GM18520 (cell line): ENCODE data around the gene FAM168A.
"Not testable (repeated sequence)": the region's sequence is repeated elsewhere in the genome, so short reads cannot be mapped to it uniquely, and the experiment has no call there.

Source experiments
- ATAC-seq: cut with Tn5 transposase; IDR thresholded peaks from one replicate; pipeline ENCODE4 v1.9.1; 2021; ENCODE audit not compliant: unreplicated experiment

The FAM168A gene

DNA sequence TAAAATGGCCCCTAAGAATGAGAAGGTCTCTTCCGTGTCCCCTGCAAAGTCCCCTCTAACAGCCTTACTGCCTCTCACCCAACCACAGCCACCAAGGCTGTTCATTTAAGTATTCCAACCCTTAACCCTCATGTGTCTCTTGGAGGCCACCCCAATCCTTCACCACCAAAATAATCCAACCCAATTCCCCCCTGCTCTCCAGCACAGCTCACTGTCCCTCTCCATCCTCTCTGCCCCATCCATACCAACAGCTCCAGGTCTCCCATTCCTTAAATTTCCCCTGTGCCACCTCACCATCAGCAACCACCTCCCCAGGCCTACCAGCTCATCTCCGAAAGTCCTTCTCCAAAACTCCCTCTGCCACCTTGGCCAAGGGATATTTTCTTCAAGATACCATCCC, 1.4 kb downstream of the FAM168A start:
- ATAC-seq: no peak

- ATAC-seq: no peak
These were observed 5.3 kb downstream of the FAM168A start for GRCh38 chr11:73592640-73593039.

DNA sequence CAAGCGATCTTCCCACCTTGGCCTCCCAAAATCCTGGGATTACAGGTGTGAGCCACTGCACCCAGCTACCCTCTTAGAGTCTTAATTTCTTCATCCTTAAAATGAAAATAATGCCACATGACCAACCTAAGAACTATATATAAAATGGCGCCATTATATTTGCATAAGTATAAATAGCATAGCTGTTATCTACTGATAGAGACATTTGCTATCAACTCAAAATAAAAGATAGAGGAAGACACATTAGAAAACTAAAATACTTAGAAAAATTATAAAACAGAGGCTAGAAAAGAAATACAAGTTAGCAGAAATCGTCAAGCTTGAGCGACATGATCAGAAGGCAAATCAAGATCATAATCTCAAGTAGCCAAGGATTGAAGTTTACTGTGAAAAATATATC, 6.2 kb downstream of the FAM168A start:
- ATAC-seq: no peak

- ATAC-seq: no peak
These were observed 6.9 kb downstream of the FAM168A start for GRCh38 chr11:73590991-73591390.

- no peak for ATAC-seq
These were observed 11.1 kb downstream of the FAM168A start for GRCh38 chr11:73586791-73587190.

DNA sequence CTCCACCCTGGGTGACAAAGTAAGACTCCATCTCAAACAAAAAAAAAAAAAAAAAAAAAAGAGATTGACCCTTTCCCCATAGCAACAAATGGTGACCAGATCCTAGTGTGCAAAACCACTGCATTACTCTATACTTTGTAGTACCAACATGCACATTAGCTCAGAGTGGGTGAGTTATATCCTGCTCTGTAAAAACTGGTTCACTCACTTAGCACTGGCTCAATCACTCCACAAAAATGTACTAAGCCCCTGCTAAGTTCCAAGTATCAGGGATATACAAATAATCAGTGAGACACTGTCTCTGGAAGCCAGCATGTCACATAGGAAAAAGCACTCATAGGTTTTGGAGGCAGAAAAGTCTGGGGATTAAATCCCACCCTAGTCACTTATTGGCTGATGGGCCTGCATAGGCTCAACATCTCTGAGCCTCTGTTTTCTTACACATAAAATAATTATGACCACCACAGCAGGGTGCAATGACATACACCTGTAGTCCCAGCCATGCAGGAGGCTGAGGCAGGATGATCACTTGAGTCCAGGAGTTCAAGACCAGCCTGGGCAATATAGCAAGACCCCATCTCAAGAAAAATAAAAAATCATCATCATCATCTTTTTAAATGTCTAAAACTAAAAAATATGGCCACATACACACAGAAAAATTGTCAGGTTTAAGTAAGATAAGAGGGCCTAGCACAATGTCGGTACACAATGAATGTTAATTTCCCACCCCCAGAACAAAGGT, 11.9 kb downstream of the FAM168A start:
- ATAC-seq: no peak

DNA sequence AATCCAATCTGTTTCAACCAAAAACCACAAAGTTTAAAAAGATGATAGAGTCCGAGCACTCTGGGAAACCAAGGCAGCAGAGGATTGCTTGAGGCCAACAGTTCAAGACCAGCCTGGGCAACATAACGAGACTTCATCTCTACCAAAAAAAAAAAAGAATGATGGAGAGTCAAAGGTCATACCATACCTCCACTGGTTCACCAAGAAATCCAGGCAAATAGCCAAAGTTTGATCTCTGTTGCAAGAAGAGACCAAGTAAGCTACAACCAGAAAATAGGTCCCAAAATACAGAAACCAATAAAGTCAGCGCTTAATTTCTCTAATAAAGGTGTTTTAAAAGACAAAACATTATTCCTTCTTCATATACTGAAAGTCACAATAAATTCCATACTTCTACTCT, 13.1 kb downstream of the FAM168A start:
- ATAC-seq: no peak

DNA sequence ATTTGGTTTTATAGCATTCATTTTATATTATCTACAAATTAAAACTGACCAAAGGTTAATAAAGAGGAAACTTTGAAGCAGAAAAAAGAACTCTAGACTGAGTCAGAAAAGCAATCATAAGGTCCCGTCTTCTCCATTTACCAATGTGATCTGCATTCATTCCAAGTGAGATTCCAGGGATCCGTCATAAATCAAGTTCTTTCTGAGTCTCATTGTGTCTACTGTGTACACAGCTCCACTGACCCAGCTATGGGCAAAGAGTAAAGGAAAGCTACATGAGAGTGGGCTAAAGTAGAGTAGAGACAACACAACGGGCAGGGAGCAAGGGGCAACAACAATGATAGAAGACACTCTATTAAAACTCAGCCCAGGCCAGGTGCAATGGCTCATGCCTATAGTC, 15.3 kb downstream of the FAM168A start:
- ATAC-seq: no peak

DNA sequence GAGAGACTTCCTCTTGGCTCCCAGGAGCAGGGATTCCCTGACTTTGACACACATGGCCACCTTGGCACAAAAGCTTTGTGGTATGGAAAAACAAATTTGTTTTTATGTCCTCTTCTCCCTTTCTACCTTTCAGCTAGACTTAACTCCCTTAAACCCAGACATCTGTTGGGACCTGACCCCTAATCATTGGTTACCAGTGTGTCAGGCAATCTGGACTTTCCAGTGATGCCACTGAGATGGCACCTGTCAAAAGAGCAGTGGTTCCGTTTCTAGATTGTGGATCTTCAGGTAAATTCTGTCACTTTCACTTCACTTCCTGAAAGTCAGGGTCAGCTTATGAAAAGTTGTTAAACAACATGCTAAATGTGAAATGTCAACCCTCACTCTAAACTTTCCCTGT, 17.2 kb downstream of the FAM168A start:
- not testable (repeated sequence) for ATAC-seq

DNA sequence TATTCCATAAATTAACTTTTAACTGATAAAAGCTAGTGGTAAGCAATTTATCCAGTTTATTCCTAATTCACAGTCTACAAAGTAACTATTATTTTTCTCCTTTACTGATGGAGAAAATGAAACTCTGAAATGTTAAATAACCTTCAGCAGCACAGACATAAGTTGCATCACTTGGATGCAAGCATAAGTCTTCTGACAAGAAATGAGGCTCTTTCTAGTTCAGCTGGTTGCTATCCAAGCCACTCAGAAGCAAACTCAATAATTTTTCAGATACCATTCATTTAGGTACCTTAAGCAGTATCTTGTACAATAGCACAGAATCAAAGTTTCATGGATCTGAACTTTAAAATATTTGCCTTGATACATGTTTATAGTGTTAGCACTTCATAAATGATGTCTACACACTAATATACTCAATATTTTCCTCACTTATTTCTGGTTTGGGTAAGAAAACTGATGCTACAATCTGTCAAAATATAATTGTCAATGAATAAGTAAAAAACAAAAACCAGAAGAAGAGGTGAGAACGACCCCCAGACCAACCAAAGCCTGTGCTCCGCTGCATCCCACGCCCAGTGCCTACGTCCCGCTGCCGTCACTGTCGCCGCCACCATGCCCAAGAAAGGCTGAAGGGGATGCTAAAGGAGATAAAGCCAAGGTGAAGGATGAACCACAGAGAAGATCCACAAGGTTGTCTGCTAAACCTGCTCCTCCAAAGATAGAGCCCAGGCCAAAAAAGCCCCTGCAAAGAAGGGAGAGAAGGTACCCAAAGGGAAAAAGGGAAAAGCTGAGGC, 18.1 kb downstream of the FAM168A start:
- no peak for ATAC-seq

- no peak for ATAC-seq
These were observed 19.2 kb downstream of the FAM168A start for GRCh38 chr11:73578592-73579185.

DNA sequence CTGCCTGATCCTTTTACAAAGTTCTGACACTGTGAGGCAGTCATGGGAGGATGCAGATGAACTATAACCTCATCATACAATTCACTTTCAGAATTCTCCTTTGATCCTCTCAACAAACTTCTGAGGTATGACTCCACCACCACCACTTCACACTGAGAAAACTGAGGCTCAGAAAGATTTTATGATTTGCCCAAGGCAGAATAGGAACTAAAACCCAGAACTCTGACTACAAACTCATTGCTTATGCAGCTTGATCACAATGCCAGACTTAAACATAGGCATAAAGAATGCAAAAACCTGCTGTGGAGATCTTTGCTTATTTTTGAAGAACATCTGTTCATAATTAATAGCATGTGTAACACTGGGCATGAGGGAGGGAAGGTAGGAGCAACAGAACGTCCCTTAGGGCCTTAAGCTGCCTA, 20.4 kb downstream of the FAM168A start:
- no peak for ATAC-seq

- no peak for ATAC-seq
These were observed 21.7 kb downstream of the FAM168A start for GRCh38 chr11:73576185-73576614.

DNA sequence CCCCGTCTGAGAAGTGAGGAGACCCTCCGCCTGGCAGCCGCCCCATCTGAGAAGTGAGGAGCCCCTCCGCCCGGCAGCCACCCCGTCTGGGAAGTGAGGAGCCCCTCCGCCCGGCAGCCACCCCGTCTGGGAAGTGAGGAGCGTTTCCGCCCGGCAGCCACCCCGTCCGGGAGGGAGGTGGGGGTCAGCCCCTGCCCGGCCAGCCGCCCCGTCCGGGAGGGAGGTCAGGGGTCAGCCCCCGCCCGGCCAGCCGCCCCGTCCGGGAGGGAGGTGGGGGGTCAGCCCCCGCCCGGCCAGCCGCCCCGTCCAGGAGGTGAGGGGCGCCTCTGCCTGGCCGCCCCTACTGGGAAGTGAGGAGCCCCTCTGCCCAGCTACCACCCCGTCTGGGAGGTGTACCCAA, 25.9 kb downstream of the FAM168A start:
- not testable (repeated sequence) for ATAC-seq

DNA sequence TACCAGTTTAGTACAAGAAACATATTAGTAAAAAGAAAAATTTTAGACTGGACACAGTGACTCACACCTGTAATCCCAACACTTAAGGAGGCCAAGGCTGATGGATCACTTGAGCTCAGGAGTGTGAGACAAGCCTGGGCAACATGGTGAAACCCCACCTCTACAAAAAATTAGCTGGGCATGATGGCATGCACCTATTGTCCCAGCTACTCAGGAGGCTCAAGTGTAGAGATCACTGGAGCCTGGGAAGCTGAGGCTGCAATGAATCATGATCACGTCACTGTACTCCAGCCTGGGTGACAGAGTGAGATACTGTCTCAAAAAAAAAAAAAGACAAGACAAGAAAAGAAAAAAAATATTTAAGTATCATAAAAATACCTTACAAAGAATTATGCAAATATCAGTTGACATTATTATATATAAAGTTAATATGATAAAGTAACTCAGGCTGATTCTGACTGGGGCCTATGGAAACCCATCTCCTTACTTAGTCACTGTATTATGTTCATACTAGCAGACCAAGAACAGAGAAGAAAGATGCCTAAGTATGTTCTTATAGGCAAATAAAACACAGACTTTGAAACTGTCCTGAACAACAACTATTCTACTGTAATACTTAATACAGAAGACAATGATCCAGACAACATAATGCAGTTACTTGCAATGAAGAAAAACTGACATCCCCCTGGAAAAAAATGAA, 27.3 kb downstream of the FAM168A start:
- ATAC-seq: no peak

DNA sequence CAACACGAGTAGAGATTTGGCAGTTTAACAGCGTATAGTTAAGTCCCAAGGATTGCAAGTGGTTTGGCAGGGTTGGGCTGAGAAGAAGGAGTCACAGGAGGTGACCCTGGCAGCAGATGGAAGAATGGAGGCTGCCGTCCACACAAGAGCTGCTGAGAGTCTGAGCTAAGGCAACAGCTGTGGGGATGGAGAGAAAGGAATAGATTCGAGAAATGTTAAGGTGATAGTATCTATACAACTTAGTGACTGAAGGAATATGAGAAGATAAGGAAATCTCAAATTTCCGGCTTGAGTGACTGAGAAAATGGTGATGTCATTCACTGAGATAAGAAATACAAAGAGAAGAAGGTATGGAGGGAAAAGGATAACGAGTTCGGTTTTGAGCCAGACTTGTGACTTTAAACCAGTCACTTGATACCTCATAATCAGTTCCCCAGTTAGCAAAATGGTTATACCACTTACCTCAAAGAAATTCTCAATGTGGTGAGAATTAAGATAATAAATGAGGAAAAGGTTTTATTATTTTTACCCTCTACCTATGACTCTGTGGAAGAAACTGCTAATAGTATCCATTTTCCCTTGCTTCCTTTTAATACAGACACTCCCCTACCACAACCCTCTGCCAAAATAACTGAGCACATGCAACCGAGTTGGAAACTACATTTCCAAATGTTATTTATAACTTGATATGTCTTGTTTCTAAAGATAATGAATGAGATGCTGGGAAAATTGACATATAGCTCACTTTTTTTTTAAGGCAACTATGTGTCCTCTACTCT, 30.7 kb downstream of the FAM168A start:
- ATAC-seq: no peak

DNA sequence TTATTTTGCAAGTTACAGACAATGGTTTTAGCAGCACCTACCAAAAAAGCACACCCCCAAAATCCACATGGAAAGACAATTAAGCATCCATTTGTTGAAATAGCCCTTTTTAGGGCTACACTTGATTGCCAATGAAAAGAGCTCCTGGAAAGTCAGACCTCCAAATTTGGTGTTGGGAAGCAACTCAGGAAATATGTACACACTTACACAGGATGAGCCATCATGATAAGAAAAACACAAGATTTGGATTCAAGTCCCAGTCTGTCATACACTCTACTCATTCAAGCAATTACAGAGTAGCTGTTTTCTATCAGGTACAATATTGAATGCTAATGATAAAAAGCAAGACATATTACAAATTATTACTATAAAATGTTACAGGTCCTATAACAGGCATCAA, 31.5 kb downstream of the FAM168A start:
- no peak for ATAC-seq

GRCh38 chr11:73565804-73566203, 32.1 kb downstream of the FAM168A start:
- no peak for ATAC-seq

- no peak for ATAC-seq
These were observed 33.0 kb downstream of the FAM168A start for GRCh38 chr11:73564903-73565302.

GRCh38 chr11:73563539-73564200, 34.2 kb downstream of the FAM168A start:
- no peak for ATAC-seq
